ENCODE data around the gene CARD10.

Gene CARD10

DNA sequence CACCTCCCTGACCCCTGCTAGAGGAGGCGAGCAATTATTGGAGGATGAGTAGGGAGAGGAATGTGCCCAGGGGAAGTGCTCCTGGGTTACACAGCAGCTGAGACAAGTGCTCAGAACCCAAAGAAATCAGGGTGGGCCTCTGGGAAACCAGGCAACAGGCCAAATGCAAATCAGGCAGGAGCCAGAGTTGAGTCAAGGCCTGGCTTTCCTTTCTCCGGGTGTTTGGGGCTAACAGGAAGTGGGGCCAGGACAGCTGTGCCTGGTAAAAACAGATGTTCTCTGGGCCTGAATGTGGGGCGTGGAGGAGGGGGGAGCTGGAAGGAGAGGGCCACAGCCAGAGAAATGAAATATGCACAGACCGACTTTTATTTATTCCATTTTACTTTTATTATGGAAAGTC, 55.0 kb downstream of the CARD10 start:
- H3K4me1 Mint-ChIP-seq: peaks cover 7% of the 10 kb centered on the region
- no peaks in the 10 kb centered on the region for H3K9me3 Mint-ChIP-seq
- no peak overlapping the region for H3K4me3 Mint-ChIP-seq
- no peak overlapping the region for H3K27ac Mint-ChIP-seq
- TF ChIP-seq CTCF (IDR thresholded peaks at IDR 0.05; ENCODE audit: unreplicated experiment in 3 of 3): no peak
- H3K27me3 Mint-ChIP-seq (ENCODE audit: low read depth): peaks cover 36% of the 10 kb centered on the region
- H3K36me3 Mint-ChIP-seq (ENCODE audit: low read depth): no peaks in the 10 kb centered on the region

DNA sequence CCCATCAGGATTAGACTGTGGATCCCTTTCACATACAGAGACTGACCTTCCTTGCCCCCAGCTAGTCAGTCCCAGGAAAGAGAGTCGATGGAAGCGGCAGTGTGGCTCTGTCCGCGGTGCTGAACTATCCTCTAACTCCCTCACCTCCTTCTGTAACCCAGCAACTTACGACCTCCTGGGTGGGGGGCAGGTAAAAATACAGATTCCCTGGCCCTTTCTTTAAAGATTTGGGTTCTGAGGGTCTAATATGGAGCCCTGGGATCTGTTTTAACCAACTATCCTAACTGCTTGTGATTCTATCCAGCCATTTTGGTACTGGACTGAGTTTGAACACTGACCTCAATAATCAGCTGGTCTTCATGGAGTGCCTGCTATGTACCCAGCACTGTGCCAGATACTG, 56.2 kb downstream of the CARD10 start:
- no peaks in the 10 kb centered on the region for H3K36me3 Mint-ChIP-seq (ENCODE audit: low read depth)
- no peaks in the 10 kb centered on the region for H3K9me3 Mint-ChIP-seq
- peaks cover 43% of the 10 kb centered on the region for H3K27me3 Mint-ChIP-seq (ENCODE audit: low read depth)
- no peak overlapping the region for H3K4me3 Mint-ChIP-seq
- H3K27ac Mint-ChIP-seq: no peak overlapping the region
- TF ChIP-seq CTCF (IDR thresholded peaks at IDR 0.05; ENCODE audit: unreplicated experiment in 3 of 3): no peak
- H3K4me1 Mint-ChIP-seq: peaks cover 7% of the 10 kb centered on the region

DNA sequence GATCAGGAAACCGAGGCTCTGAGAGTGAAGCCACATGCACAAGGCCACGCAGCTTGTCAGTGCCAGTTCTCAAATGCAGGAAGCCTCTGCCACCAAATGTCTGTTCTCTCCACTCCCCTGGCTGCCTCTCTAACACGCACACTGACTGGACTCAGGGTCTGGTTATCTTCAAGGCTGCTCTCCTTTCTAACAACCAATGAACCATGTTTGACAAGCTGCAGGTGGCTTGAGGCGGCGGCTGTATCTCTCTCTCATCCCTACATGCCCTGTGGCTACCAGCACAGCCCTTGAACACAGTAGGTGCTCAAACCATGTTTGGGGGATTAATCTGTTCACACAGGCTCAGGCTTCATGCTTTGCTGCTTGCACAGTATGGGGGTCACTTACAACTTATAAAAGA, 56.8 kb downstream of the CARD10 start:
- Mint-ChIP-seq H3K9me3 (no peaks in the 10 kb centered on the region), H3K4me3 (no peak overlapping the region), H3K27me3 (ENCODE audit: low read depth) (peaks cover 46% of the 10 kb centered on the region), H3K36me3 (ENCODE audit: low read depth) (no peaks in the 10 kb centered on the region), H3K27ac (no peak overlapping the region), H3K4me1 (peaks cover 7% of the 10 kb centered on the region)
- TF ChIP-seq CTCF (IDR thresholded peaks at IDR 0.05; ENCODE audit: unreplicated experiment in 3 of 3): no peak

- no peak for TF ChIP-seq CTCF (IDR thresholded peaks at IDR 0.05; ENCODE audit: unreplicated experiment in 3 of 3)
- Mint-ChIP-seq H3K27ac (no peak overlapping the region), H3K27me3 (ENCODE audit: low read depth) (peaks cover 48% of the 10 kb centered on the region), H3K9me3 (no peaks in the 10 kb centered on the region), H3K4me1 (peaks cover 7% of the 10 kb centered on the region), H3K36me3 (ENCODE audit: low read depth) (no peaks in the 10 kb centered on the region), H3K4me3 (no peak overlapping the region)
Observed at GRCh38 chr22:37461961-37462360, 57.3 kb downstream of the CARD10 start.

- Mint-ChIP-seq H3K27ac (no peak overlapping the region), H3K9me3 (no peaks in the 10 kb centered on the region), H3K4me3 (no peak overlapping the region), H3K4me1 (peaks cover 8% of the 10 kb centered on the region), H3K36me3 (ENCODE audit: low read depth) (no peaks in the 10 kb centered on the region), H3K27me3 (ENCODE audit: low read depth) (peaks cover 42% of the 10 kb centered on the region)
- TF ChIP-seq CTCF (IDR thresholded peaks at IDR 0.05; ENCODE audit: unreplicated experiment in 3 of 3): no peak
Observed at GRCh38 chr22:37460684-37461083, 58.5 kb downstream of the CARD10 start.

DNA sequence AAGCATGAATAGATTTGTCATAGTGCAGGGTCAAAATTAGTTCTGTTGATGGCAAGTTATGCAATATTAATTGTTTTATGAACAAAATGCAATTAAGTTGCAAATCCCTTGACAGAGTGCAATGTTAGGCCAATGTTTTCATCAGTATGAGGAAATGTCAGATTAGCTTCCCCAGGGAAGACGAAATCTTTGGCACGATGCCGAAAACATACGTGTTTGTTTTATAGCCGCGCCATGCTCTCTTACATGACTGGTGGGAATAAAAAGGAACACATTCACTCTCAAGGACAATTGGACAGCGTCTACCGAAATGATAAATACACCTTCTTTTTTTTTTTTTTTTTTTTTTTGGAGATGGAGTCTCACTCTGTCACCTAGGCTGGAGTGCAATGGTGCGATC, 60.0 kb downstream of the CARD10 start:
- TF ChIP-seq CTCF (IDR thresholded peaks at IDR 0.05; ENCODE audit: unreplicated experiment in 3 of 3): no peak
- Mint-ChIP-seq H3K9me3 (no peaks in the 10 kb centered on the region), H3K4me3 (no peak overlapping the region), H3K4me1 (peaks cover 10% of the 10 kb centered on the region), H3K27ac (no peak overlapping the region), H3K27me3 (ENCODE audit: low read depth) (peaks cover 52% of the 10 kb centered on the region), H3K36me3 (ENCODE audit: low read depth) (no peaks in the 10 kb centered on the region)
